Cardiac muscle cell (in vitro differentiated cells and primary cell): Measurements from ENCODE around the gene HACD3. TPM values are rescaled to one million over a fixed set of nuclear protein-coding genes. Genes with fewer than 3 reads are reported as not detected.
A peak's percentile ranks its signal among the peaks of the same experiment; 100 is the strongest.

Experiments
- DNase-seq, 2 donors: peaks; one replicate each; pipeline versions ENCODE4 v3.0.0 to v3.0.0-alpha.2; 2010 to 2017; ENCODE audit warnings: low read depth in 1 of 2, low spot score in 1 of 2
- H3K27ac ChIP-seq: fragments of 200-600 bp; sonication (generic); 2 replicates; pipeline ENCODE4 v1.5.1; 2016
- H3K27me3 ChIP-seq: fragments of 200-600 bp; sonication (generic); 2 replicates; pipeline ENCODE4 v1.6.0; 2016; ENCODE audit warnings: control low read depth
- H3K36me3 ChIP-seq: fragments of 200-600 bp; sonication (generic); 2 replicates; pipeline ENCODE4 v1.5.1; 2016; ENCODE audit warnings: control low read depth
- H3K4me1 ChIP-seq: fragments of 200-600 bp; sonication (generic); 2 replicates; pipeline ENCODE4 v1.8.1; 2017; ENCODE audit warnings: low read depth, mild to moderate bottlenecking, mixed run types
- H3K4me3 ChIP-seq: fragments of 200-600 bp; sonication (generic); 2 replicates; pipeline ENCODE4 v1.5.1; 2016; ENCODE audit warnings: mild to moderate bottlenecking
- H3K9me3 ChIP-seq: fragments of 200-600 bp; sonication (generic); 2 replicates; pipeline ENCODE4 v1.5.1; 2017; ENCODE audit warnings: low read depth, mild to moderate bottlenecking, control low read depth
- polyA plus RNA-seq: library from polyadenylated mRNA; unstranded; fragments of >200 nt; fragmentation: Nextera tagmentation; extraction: Ambion mirVana; gene quantifications from 2 replicates; pipeline ENCODE4 v1.2.1, GENCODE V29; 2016
- total RNA-seq: library from RNA; depleted of rRNA; stranded (reverse); fragments of >200 nt; gene quantifications from 2 replicates; pipeline ENCODE4 v1.2.3, GENCODE V29; 2016
- TF ChIP-seq, protein P1 (sequence below): IDR thresholded peaks from 2 replicates; pipeline ENCODE4 v1.5.1; 2012; ENCODE audit warnings: low read depth, mild to moderate bottlenecking, low read length

HACD3 gene
- total and polyA plus RNA-seq, 2 experiments from 2014 or later, result 67.8 to 120 TPM

DNA sequence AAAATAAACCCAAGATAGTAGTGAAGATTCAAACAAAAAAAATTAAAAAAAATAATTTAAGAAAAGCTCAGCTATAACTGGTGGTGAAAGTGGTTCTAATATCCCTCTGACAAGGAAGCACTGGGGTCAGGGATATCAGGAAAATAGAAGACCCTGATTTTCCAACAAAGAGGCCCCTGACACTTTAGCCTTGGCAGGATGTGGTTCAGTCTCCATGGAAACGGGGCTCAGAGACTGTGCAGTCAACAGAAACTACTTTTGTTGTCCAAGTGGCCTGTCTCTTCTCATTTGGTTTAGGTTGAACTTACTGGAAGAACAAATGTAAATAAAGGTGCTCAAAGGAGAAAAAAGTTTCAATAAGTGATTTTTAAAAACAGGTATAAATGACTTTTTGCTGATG lies 53.4 kb downstream of the HACD3 start:
- no peak overlapping the region for H3K27ac ChIP-seq
- no peaks in the 10 kb centered on the region for H3K27me3 ChIP-seq
- H3K4me1 ChIP-seq, result no peaks in the 10 kb centered on the region
- no peak overlapping the region for H3K4me3 ChIP-seq
- peak in 1 of 2 donors; percentile 69 for DNase-seq
- H3K9me3 ChIP-seq, result no peaks in the 10 kb centered on the region
- TF ChIP-seq, protein P1, sequence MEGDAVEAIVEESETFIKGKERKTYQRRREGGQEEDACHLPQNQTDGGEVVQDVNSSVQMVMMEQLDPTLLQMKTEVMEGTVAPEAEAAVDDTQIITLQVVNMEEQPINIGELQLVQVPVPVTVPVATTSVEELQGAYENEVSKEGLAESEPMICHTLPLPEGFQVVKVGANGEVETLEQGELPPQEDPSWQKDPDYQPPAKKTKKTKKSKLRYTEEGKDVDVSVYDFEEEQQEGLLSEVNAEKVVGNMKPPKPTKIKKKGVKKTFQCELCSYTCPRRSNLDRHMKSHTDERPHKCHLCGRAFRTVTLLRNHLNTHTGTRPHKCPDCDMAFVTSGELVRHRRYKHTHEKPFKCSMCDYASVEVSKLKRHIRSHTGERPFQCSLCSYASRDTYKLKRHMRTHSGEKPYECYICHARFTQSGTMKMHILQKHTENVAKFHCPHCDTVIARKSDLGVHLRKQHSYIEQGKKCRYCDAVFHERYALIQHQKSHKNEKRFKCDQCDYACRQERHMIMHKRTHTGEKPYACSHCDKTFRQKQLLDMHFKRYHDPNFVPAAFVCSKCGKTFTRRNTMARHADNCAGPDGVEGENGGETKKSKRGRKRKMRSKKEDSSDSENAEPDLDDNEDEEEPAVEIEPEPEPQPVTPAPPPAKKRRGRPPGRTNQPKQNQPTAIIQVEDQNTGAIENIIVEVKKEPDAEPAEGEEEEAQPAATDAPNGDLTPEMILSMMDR, result no peak
- peaks cover 60% of the 10 kb centered on the region for H3K36me3 ChIP-seq

- DNase-seq, result no peak
- peaks cover 59% of the 10 kb centered on the region for H3K36me3 ChIP-seq
- H3K4me3 ChIP-seq, result no peak overlapping the region
- H3K27ac ChIP-seq, result no peak overlapping the region
- H3K9me3 ChIP-seq, result no peaks in the 10 kb centered on the region
- no peaks in the 10 kb centered on the region for H3K27me3 ChIP-seq
- TF ChIP-seq, protein P1, result no peak
- H3K4me1 ChIP-seq, result no peaks in the 10 kb centered on the region
Observed at GRCh38 chr15:65584241-65584640, 54.0 kb downstream of the HACD3 start.

- H3K4me3 ChIP-seq, result no peak overlapping the region
- TF ChIP-seq, protein P1, result no peak
- no peak for DNase-seq
Observed at GRCh38 chr15:65587094-65587493, 56.8 kb downstream of the HACD3 start.

DNA sequence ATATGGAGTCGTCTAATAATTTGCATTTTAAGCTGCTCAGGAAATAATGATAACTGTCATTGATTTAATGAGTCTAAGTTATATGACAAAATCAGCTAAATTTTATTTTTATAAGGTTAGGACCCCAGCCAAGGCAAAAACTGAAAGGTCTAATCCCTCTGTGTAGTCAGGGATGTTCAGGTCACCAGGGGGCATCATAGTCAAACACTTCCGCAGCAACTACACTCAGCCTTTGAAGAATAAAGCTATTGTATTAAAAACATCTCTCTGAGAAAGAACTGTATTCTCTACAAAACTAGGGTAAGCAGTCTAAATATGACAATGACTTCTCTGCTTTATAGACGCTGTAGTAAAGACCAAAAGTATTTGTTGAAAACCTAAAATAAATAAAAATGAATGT lies 65.7 kb downstream of the HACD3 start:
- Histone ChIP-seq H3K27ac (no peak overlapping the region), H3K36me3 (peaks cover 69% of the 10 kb centered on the region), H3K9me3 (no peaks in the 10 kb centered on the region), H3K4me1 (no peaks in the 10 kb centered on the region), H3K4me3 (no peak overlapping the region), H3K27me3 (no peaks in the 10 kb centered on the region)
- peak; percentile 34 to 38 for DNase-seq
- TF ChIP-seq, protein P1, result peak; percentile 44

More at GRCh38 chr15:65587094-65587493, 56.8 kb downstream of the HACD3 start:
- Histone ChIP-seq H3K27me3 (no peaks in the 10 kb centered on the region), H3K9me3 (no peaks in the 10 kb centered on the region), H3K36me3 (peaks cover 54% of the 10 kb centered on the region), H3K4me1 (no peaks in the 10 kb centered on the region), H3K27ac (no peak overlapping the region)

- Histone ChIP-seq H3K36me3 (peaks cover 54% of the 10 kb centered on the region), H3K27ac (no peak overlapping the region), H3K4me1 (no peaks in the 10 kb centered on the region), H3K4me3 (no peak overlapping the region), H3K9me3 (no peaks in the 10 kb centered on the region), H3K27me3 (no peaks in the 10 kb centered on the region)
- no peak for DNase-seq
- TF ChIP-seq, protein P1, result no peak
Observed at GRCh38 chr15:65598468-65598867, 68.2 kb downstream of the HACD3 start.

DNA sequence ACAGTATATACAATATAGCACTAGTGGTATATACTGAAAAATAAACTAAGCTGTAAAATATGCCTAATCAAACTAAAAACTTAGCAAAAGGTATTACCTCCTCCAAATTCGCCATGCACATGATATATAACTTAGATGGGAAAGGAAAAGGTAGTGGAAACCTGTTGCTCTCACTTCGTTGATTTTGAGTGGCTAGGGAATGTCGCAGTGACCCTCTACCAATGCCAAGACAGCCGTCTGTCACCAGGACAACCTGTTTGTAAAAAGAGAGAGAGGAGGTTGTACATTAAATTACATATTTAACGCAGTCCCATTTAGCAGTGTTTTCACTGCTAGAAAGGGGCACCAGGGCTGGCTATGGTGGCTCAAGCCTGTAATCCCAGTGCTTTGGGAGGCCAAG lies 69.4 kb downstream of the HACD3 start:
- no peak for DNase-seq
- Histone ChIP-seq H3K4me1 (no peaks in the 10 kb centered on the region), H3K27me3 (no peaks in the 10 kb centered on the region), H3K36me3 (peaks cover 55% of the 10 kb centered on the region), H3K9me3 (no peaks in the 10 kb centered on the region), H3K27ac (no peak overlapping the region), H3K4me3 (no peak overlapping the region)
- TF ChIP-seq, protein P1, result no peak
